ENCODE data around the gene ABHD15. TPM values are rescaled to one million over a fixed set of nuclear protein-coding genes. Genes with fewer than 3 reads are reported as not detected.

ABHD15 gene
- total and polyA plus RNA-seq, 9 of the 15 experiments (the other 6 are each of a cell fraction or from before 2014, with no cell fraction given) = 0.85 to 4.2 (median 2.1) TPM

- TF ChIP-seq, protein P1, sequence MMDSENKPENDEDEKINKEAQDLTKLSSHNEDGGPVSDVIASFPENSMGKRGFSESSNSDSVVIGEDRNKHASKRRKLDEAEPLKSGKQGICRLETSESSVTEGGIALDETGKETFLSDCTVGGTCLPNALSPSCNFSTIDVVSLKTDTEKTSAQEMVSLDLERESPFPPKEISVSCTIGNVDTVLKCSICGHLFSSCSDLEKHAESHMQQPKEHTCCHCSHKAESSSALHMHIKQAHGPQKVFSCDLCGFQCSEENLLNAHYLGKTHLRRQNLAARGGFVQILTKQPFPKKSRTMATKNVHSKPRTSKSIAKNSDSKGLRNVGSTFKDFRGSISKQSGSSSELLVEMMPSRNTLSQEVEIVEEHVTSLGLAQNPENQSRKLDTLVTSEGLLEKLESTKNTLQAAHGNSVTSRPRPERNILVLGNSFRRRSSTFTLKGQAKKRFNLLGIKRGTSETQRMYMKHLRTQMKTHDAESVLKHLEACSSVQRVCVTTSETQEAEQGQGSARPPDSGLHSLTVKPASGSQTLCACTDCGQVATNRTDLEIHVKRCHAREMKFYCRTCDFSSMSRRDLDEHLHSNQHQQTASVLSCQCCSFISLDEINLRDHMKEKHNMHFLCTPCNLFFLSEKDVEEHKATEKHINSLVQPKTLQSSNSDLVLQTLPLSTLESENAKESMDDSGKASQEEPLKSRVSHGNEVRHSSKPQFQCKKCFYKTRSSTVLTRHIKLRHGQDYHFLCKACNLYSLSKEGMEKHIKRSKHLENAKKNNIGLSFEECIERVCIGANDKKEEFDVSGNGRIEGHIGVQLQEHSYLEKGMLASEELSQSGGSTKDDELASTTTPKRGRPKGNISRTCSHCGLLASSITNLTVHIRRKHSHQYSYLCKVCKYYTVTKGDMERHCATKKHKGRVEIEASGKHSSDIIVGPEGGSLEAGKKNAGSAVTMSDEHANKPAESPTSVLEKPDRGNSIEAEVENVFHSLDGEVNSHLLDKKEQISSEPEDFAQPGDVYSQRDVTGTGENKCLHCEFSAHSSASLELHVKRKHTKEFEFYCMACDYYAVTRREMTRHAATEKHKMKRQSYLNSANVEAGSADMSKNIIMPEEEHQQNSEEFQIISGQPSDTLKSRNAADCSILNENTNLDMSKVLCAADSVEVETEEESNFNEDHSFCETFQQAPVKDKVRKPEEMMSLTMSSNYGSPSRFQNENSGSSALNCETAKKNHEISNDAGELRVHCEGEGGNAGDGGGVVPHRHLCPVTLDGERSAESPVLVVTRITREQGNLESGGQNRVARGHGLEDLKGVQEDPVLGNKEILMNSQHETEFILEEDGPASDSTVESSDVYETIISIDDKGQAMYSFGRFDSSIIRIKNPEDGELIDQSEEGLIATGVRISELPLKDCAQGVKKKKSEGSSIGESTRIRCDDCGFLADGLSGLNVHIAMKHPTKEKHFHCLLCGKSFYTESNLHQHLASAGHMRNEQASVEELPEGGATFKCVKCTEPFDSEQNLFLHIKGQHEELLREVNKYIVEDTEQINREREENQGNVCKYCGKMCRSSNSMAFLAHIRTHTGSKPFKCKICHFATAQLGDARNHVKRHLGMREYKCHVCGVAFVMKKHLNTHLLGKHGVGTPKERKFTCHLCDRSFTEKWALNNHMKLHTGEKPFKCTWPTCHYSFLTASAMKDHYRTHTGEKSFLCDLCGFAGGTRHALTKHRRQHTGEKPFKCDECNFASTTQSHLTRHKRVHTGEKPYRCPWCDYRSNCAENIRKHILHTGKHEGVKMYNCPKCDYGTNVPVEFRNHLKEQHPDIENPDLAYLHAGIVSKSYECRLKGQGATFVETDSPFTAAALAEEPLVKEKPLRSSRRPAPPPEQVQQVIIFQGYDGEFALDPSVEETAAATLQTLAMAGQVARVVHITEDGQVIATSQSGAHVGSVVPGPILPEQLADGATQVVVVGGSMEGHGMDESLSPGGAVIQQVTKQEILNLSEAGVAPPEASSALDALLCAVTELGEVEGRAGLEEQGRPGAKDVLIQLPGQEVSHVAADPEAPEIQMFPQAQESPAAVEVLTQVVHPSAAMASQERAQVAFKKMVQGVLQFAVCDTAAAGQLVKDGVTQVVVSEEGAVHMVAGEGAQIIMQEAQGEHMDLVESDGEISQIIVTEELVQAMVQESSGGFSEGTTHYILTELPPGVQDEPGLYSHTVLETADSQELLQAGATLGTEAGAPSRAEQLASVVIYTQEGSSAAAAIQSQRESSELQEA (IDR thresholded peaks at IDR 0.05; ENCODE audit: low read depth) = no peak
- TF ChIP-seq KLF13 (tag; IDR thresholded peaks at IDR 0.05; ENCODE audit: borderline replicate concordance, low read depth) (no peak), U2AF2 (optimal IDR thresholded peaks at IDR 0.05; ENCODE audit: low read depth, low read length) (no peak), TRIM24 (IDR thresholded peaks at IDR 0.05) (no peak), CREM (IDR thresholded peaks at IDR 0.05; ENCODE audit: low read depth) (no peak), HLTF (IDR thresholded peaks at IDR 0.05) (no peak), POLR2B (IDR thresholded peaks at IDR 0.05; ENCODE audit: low read depth, partially characterized antibody) (no peak), TAF9B (IDR thresholded peaks at IDR 0.05; ENCODE audit: partially characterized antibody) (no peak), ATF3 (IDR thresholded peaks at IDR 0.05) (no peak), ATF3 (CRISPR knock-in tag; conservative IDR thresholded peaks at IDR 0.05) (no peak), ZNF384 (IDR thresholded peaks at IDR 0.05; ENCODE audit: low read depth, low read length) (no peak), RBFOX2 (IDR thresholded peaks at IDR 0.05; ENCODE audit: low read depth, low read length) (peak; percentile 44; the same call in 1 of the 2 replicates), PPARD (CRISPR knock-in tag; IDR thresholded peaks at IDR 0.05) (no peak), BHLHE40 (IDR thresholded peaks at IDR 0.05; ENCODE audit: low read length) (no peak; the same call in 1 of the 2 replicates), MNT (conservative IDR thresholded peaks at IDR 0.05) (peak; percentile 88 to 93), ZNF507 (tag; conservative IDR thresholded peaks at IDR 0.05) (no peak), RBM34 (IDR thresholded peaks at IDR 0.05; ENCODE audit: borderline replicate concordance, insufficient read depth, low read length) (no peak), CREBBP (IDR thresholded peaks at IDR 0.05; ENCODE audit: low read depth, low read length) (no peak), HDAC1 (IDR thresholded peaks at IDR 0.05) (no peak; a peak in 1 of 4 replicates)
Measured at GRCh38 chr17:29591146-29591736, 24.4 kb upstream of the ABHD15 start (continued).
